ENCODE results near the gene CLDN1. TPM values are rescaled to one million over a fixed set of nuclear protein-coding genes. Genes with fewer than 3 reads are reported as not detected.

CLDN1 gene
- total RNA-seq, 1 experiment from 2014 or later: 1.0 TPM

GRCh38 chr3:190366133-190366532 lies 43.9 kb upstream of the CLDN1 start:
- H4K8ac ChIP-seq (replicated peaks; ENCODE audit: insufficient read length, low read depth, low read length): no peak overlapping the region
- no peak overlapping the region for H2BK20ac ChIP-seq (ENCODE audit: low read depth, low read length, poor library complexity, severe bottlenecking)
- no peak overlapping the region for H3K56ac ChIP-seq (ENCODE audit: insufficient read length, low read depth, low read length)
- Mint-ChIP-seq H3K27me3 (ENCODE audit: low read depth) (peaks cover 2% of the 10 kb centered on the region; the same call in 1 of the 2 replicates), H3K9me3 (peaks cover 0 to 2% of the 10 kb centered on the region in 2 experiments; a peak in 2 of 5 replicates), H3K36me3 (ENCODE audit: insufficient read depth in 1 of 3, low read depth in 3 of 3) (no peaks in the 10 kb centered on the region; a peak in 1 of 7 replicates), H3K27ac (no peak overlapping the region), H3K4me1 (peaks cover 18 to 23% of the 10 kb centered on the region in 2 experiments), H3K4me3 (no peak overlapping the region)
- no peak overlapping the region for H2AFZ ChIP-seq (ENCODE audit: low read length)
- H3K9ac ChIP-seq (ENCODE audit: extremely low read depth, insufficient read length, low read length): no peak overlapping the region
- H3K4me1 ChIP-seq (ENCODE audit: insufficient read depth, low read length): no peaks in the 10 kb centered on the region; the same call in 1 of the 2 replicates
- H2AK5ac ChIP-seq (ENCODE audit: insufficient read length, low read length): no peak overlapping the region
- no peak overlapping the region for H3K4ac ChIP-seq (ENCODE audit: low read depth, low read length)
- WGBS (ENCODE audit: extremely low coverage, insufficient read length, low lambda C conversion rate): no CpG with 5 or more reads among the region's 2 CpGs
- no peak overlapping the region for H3K4me2 ChIP-seq (ENCODE audit: insufficient read depth, insufficient read length, low read length)
- TF ChIP-seq, protein P1, sequence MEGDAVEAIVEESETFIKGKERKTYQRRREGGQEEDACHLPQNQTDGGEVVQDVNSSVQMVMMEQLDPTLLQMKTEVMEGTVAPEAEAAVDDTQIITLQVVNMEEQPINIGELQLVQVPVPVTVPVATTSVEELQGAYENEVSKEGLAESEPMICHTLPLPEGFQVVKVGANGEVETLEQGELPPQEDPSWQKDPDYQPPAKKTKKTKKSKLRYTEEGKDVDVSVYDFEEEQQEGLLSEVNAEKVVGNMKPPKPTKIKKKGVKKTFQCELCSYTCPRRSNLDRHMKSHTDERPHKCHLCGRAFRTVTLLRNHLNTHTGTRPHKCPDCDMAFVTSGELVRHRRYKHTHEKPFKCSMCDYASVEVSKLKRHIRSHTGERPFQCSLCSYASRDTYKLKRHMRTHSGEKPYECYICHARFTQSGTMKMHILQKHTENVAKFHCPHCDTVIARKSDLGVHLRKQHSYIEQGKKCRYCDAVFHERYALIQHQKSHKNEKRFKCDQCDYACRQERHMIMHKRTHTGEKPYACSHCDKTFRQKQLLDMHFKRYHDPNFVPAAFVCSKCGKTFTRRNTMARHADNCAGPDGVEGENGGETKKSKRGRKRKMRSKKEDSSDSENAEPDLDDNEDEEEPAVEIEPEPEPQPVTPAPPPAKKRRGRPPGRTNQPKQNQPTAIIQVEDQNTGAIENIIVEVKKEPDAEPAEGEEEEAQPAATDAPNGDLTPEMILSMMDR (conservative IDR thresholded peaks at IDR 0.05): no peak
- H3K14ac ChIP-seq (ENCODE audit: insufficient read depth, low read length): no peak overlapping the region
- DNase-seq: no peak
- H3K23me2 ChIP-seq (ENCODE audit: insufficient read length, low read depth, low read length, poor library complexity, severe bottlenecking): no peaks in the 10 kb centered on the region
- H3K79me1 ChIP-seq (ENCODE audit: insufficient read depth, low read depth, low read length, poor library complexity, severe bottlenecking): no peaks in the 10 kb centered on the region
- H3K79me2 ChIP-seq (ENCODE audit: insufficient read depth, low read length): no peaks in the 10 kb centered on the region
- H3K9me3 ChIP-seq (ENCODE audit: control insufficient read depth, low read depth, low read length): no peaks in the 10 kb centered on the region
- H3T11ph ChIP-seq (ENCODE audit: low read length): no peak overlapping the region
- H2BK15ac ChIP-seq (ENCODE audit: low read depth, low read length): no peak overlapping the region
- no peak overlapping the region for H3K18ac ChIP-seq (ENCODE audit: insufficient read length, low read depth, low read length)
- no peak overlapping the region for H3K23ac ChIP-seq (ENCODE audit: insufficient read length, low read depth, low read length)
- H3K27ac ChIP-seq (ENCODE audit: insufficient read length, low read depth, low read length): no peak overlapping the region
- H4K20me1 ChIP-seq (ENCODE audit: control insufficient read depth, insufficient read depth, insufficient read length): no peaks in the 10 kb centered on the region
- H4K91ac ChIP-seq (ENCODE audit: insufficient read length, low read depth, low read length): no peak overlapping the region
- H2BK120ac ChIP-seq (ENCODE audit: low read depth, low read length, poor library complexity, severe bottlenecking): no peak overlapping the region
- H2BK12ac ChIP-seq (ENCODE audit: insufficient read length, low read depth, low read length): no peak overlapping the region
- no peak overlapping the region for H4K5ac ChIP-seq (ENCODE audit: insufficient read length, low read depth, low read length)
- no peak overlapping the region for H2BK5ac ChIP-seq (ENCODE audit: insufficient read length, low read length)
- H3K27me3 ChIP-seq (ENCODE audit: insufficient read depth, low read length): no peaks in the 10 kb centered on the region

All from H9 (cell line).